NT2/D1 (cell line): ENCODE data around the gene EFNA4.

ENCODE experiments used
- SUZ12 ChIP-seq: IDR thresholded peaks from 2 replicates; pipeline ENCODE4 v1.6.1; 2011; ENCODE audit not compliant: insufficient read length, insufficient read depth; ENCODE audit errors: extremely low read depth
- YY1 ChIP-seq: IDR thresholded peaks from 2 replicates; pipeline ENCODE4 v1.6.1; 2011; ENCODE audit not compliant: insufficient read length, insufficient read depth
- ZNF274 ChIP-seq: IDR thresholded peaks from 2 replicates; pipeline ENCODE4 v1.6.1; 2011; ENCODE audit warnings: mild to moderate bottlenecking, low read depth, low read length

GRCh38 chr1:155017946-155018316, 45.6 kb upstream of the EFNA4 start:
- TF ChIP-seq YY1, result no peak
- TF ChIP-seq SUZ12, result no peak
- no peak for TF ChIP-seq ZNF274
